Activated CD4-positive, alpha-beta T cell treated with anti-CD3 and anti-CD28 coated beads, Interleukin-2, Interleukin-4, amounts not matched to agents 100 ng/mL and 50 ng/mL, durations not matched to agents 16 hours and 8 hours (primary cell): ENCODE results near the gene NR1H4.
"Not testable (repeated sequence)": the region's sequence is repeated elsewhere in the genome, so short reads cannot be mapped to it uniquely, and the experiment has no call there.

Source experiments
- DNase-seq: peaks from one replicate; pipeline ENCODE4 v3.0.0-alpha.2; 2020; ENCODE audit warnings: low spot score

Gene NR1H4

DNA sequence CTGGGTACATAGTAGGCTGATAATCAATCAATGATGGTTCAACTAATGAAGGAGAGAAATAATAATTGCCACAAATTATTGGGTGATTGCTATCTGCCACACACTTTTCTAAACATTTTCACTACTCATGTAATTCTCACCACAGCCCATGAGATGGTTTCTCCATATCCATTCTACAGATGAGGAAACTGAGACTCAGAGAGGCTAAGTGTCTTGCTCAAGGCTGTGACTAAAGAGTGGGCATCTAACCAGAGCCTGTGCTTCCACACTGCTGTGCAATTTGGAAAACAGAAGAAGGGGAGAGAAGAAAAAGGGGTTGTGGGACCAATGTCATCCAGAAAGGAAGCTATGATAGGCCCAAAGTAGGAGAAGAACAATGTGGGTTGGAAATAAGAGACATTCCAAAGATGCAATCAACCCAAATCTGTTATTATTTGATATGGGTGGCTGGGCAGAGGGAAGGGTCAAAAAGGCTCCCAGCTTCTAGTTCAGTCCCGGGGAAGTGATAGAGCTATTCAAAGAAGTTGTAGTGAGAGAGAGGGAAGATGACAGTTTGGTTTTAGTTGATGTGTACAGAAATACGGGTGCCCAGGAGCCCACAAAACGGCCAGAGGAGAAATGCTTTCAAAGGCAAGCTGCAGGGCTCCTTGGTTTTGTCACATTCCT, 483 bp upstream of the NR1H4 start:
- no peak for DNase-seq

DNA sequence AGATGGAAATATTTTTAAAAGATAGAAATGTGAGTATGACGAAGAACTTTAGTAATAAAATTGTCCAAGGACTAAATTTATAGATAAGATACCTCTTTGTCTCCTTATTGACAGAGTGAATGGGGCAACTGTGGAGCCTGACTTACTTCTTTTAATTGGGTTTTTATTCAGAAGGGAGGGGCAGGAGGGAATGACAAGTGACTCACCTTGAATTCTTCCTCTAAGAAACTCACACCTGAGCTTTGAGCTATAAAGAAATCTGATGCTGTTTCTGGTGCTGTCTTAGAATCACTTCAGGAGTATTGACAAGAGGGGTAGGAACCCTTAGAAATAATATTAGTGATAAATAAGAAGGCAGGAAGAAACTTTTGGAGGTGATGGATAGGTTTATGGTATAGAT, 951 bp downstream of the NR1H4 start:
- DNase-seq: no peak

DNA sequence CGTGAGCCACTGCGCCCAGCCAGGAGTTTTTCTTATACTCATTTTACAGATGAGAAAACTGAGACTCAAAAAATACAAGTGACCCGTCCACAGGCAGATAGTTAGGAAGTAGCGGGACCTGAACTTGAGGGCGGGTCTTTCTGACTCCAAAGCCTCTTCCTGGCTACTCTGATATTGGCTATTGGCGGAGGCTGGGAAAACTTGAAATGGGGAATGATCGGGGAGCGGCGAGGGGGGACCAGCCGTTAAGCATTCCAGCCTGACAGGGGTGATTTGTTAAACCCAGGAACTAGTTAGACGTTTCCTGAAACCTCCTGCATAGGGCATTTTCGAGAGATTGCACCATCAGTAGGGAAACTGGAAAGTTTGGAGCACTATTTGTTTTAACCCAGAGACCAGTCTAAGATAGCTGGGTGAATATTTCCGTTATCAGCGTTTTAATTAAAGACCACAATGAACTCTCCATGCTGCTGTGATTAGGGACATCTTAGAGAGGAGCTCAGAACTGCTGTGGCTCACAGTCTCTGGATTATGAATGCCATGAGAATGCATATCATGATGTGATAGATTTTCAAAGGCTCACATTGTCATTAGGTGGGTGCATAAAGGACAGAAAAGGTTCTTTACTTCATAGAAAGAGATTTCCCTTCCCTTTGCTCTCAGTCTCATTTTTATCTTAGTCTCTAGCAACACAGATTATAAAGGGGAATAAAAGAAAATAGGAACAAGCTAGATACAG, 2.5 kb downstream of the NR1H4 start:
- no peak for DNase-seq

DNA sequence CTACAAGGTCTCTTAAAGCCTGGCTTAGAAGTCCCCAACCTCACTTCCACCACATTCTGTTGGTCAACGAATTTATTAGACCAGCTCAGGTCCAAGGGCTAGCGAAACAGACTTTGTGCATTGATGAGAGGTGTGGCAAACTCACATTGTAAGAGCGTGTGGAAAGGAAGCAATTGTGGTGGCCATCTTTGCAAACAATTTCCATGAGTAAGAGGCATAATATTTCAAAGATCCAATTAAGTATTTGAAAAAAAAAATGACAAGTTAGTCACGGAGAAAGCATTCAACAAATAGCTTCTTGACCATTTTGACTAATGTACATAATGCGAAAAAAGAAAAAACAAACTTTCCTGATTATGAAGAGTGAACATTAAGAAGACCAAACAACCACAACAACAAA, 7.4 kb downstream of the NR1H4 start:
- DNase-seq: no peak

DNA sequence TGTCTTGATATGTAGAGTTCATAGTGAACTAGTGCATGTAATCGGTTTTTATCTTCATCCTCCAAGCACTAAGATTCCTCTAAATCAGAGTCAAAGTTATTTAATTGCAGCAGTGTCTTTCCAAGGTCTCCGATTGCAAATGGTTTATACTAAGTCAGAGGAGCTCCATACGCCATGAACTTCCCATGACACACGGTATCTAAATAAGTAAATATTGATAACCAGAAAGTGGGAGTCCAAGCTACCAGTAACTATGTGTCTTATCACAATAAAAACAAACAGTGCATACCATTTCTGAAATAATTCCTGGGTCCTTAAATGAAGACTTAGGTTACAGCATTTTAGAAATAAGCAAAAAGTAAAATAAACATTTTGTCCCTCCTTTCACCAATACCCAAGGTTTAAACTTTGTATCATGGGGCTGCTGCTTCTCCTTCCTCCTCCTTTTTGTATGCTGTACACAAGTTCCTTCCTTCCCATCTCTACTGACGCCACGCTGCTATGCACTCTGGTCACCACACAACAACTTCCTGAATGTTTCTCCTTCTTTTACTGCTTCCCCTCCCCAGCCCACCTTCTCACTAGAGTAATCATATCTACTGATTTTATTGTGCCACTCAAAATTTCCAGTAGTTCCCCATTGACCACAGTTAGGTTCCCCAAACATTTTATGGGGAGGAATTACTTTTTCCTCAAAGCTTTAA, 10.7 kb downstream of the NR1H4 start:
- DNase-seq: no peak

DNA sequence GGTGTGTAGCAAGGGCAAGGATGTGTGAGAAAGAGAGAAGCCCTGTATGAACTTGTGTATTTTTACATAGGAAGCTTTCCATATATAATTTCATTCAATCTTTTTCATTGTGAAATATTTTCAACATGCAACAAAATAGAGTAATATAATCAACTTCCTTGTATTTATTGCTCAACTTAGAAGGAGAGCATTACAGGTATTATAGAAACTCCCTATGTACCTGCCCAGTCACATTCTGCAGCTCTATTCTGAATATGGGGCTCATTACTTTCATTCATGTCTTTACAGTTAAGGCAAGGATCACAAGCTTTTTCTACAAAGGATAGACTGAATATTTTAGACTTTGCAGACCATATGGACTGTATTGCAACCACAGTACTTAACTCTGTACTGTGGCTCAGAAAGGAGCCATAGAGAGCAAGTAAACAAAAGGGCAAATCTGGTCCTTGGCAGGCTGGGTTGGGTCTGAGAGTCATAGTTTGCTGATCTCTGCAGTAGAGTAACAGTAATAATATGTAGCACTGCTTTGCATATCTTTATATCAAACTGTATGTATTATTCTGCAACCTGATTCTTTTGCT, 11.3 kb downstream of the NR1H4 start:
- DNase-seq: no peak

DNA sequence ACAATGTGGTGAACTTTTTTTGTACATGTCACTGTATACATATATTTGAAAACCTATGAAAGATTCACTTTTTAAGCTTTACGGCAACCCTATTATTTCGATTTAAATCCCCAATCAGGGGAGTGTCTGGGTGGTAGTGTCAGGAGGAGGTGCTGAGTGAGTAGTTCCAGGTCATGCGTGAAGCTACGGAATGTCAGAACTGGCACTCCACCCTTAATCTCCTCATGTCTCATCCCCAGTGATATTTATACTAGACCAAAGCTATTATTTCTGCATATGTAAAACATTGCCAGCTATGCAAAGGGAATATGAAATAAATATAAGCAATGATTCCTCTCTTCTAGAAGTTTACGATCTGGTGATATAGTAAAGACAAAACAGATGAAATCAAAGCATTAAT, 12.3 kb downstream of the NR1H4 start:
- DNase-seq: no peak

DNA sequence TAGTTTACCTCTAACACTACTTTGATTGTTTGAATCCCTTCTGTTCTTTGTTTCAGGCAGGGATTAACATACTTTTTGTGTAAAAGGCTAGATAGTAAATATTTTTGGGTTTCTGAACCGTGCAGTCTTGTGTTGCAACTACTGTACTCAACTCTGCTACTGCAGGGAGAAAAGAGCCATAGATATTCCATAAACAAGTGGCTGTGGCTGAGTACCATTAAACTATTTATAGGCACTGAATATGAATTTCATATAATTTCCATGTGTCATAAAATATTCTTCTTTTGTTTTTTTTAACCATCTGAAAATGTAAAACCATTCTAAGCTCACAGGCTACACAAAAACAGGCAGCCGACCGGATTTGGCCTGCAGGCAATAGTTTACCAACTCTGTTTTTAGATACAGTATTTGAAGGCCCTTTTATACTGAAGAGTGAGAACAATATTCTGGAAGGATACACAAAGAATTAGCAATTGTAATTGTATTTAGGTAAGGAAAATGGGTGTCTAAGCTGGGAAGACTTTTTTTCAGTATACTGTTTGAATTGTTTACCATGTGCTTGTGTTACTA, 15.7 kb downstream of the NR1H4 start:
- DNase-seq: no peak

DNA sequence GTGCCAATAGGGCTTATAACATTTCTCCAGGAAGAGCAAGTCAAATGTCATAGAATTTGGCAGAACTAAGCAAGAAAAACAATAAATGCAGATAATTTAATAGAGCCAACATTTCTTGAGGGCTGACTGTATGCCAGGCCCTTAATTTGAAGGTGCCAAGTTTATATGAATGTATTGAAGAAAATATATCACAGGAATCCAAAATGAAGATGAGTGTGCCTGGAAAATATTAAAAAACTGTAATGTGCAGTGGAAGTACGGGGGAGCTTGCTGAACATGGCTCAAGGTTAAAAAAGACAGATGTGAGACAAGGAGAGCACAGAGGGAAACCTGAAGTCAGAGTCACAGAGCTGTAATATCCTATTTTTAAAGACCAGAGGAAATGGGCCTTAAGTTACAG, 16.4 kb downstream of the NR1H4 start:
- DNase-seq: no peak

DNA sequence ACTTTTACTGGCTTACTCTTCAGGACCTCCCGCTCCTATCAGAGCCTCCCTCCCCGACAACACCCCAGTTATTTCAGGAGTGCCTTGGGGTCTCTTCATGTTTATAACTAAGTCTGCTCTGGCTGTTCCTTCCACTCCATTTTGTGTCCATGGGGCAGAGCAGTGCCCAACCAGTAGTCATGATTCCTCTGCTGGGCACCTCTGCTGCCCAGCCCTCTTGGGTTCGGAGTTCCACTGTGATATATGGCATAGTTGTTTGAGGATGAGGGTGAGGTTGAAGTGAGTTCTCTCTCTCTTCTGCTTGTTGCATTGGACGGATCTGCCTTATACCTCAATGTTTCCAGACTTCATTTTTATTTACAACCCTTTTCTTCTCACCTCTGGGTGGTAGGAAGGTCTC, 17.4 kb downstream of the NR1H4 start:
- DNase-seq: no peak

DNA sequence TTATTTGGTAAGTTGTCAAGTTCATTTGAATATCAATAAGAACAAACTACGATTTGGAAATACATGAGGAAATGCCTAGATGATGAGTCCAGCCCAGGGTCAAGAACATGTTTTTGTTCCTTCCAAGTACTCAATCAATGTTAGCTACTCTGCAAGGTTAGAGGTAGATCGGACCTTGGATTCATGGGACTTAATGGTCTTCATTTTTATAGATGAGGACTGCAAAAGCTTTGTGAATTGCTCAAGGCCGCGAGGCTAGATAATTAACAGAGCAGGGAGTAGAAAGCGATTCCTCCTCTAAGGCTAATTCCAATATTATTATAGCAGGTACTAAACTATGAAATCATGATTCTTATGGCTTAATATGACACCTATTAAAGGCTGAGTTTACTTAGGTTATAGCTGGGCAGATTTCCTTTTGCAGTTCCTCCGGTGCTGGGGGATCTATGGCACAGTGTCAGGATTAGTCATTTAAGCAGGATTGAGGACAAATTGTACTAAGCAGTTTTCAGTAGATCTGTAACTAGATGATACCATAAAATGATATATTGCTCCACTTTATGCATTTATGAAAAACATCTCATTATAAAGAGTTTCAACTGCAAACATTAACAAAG, 19.8 kb downstream of the NR1H4 start:
- no peak for DNase-seq

DNA sequence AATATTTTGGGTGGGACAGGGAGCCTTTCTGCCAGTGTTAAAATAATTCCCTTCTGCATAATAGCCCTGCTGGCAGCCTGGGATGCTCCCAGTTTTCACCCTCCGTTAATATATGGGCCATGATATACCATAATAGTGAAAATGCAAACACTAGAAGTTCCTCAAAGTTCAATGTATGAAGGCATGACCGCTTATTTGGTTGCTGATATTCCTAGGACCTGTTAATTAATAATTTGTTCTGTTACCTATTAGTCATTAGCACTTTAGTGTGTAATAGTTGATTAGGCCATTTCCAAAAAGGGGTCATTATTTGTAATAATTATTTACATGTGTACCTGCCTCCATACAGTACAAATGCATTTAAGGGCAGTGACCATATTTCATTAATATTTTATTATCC, 20.4 kb downstream of the NR1H4 start:
- no peak for DNase-seq

DNA sequence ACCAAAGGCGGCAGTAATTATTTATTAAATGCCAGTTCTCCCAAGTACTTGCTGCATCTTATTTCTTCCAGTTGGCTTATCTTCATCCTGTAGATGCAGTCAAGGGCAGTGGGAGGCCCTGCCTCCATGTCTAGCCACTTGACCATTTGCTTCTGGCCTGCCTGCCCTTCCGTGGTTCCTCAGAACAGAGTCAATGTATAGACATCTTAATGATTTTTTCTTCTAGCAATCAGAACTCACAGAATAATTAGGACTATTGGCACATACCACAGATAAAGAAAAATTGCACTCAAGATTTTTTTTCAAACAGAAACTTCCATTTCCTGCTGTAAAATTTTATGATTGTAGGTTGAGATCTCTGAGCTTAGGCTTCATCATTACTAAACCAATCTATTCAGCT, 20.9 kb downstream of the NR1H4 start:
- DNase-seq: no peak

DNA sequence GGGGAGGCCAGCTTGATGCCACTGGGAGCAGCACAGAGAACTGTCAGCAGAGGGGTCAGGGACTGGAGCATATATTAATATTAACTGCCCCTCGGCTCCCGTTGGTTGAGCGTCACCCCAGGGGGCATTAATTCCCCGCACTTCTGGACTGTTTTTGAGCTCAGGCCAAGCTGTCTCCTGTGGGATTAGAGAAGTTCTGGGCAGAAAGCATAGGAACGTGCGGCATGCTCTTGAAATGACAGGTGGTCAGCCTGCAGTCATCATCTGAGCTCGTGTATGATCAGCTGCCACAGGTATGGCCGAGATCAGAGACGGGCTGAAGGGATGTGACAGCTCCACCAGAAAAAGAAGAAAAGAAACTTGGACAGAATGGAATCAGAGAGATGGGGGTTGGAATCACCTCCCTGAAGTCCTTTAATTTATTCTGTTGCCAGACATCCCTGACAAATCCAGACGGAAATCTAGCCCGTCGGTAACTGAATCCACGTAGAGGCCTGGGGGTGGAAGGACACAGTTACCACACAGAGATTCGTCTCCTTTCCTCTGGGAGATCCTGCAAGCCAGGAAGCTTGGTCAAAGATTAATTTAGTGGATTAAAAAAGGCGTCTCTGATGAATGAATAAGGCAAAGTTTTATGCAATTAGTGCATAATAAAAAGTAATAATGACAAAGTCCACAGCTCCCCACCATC, 23.6 kb downstream of the NR1H4 start:
- DNase-seq: no peak

DNA sequence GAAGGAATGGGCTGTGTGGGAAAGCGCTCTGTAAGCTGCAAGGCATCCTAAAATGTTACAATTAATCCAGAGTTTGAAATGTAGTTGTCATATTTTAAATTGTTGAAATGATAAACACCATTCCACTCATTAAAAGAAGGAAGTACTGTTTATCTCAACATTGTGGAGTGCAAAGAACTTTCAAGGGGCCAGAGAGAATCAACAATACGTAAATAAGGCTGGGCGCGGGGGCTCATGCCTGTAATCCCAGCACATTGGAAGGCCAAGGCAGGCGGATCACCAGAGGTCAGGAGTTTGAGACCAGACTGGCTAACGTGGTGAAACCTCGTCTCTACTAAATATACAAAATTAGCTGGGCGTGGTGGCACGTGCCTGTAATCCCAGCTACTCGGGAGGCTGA, 24.5 kb downstream of the NR1H4 start:
- DNase-seq: no peak

DNA sequence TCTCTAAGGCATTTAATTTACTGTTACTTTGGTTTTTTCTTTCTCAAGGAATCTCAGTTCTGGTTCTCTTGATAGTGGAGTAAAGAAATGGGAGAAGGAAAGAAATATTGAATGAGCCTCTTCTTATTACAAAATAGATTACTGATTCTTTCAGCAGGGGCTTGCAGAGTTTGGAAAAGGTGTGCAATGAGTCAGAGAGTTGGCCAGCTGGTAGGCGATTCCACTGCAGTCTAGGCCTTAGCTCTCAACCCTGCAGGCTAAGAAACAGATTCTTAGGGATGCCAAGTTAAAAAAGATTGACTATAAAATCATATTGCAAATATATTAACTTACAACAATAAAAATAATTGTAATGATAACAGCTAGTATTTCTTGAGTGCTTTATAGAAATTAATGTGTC, 25.8 kb downstream of the NR1H4 start:
- no peak for DNase-seq

DNA sequence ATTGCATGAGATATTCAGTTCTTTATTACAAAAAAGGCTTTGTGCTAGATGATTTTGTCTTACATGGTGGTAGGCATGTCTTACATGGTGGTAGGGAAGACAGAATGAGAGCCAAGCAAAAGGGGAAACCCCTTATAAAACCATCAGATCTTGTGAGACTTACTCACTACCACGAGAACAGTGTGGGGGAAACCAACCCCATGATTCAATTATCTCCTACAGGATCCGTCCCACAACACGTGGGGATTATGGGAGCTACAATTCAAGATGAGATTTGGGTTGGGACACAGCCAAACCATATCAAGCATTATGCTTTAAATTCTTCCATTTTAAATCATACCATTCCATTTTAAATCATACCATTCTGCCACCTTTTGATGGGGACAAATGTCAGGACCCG, 29.1 kb downstream of the NR1H4 start:
- DNase-seq: not testable (repeated sequence)

DNA sequence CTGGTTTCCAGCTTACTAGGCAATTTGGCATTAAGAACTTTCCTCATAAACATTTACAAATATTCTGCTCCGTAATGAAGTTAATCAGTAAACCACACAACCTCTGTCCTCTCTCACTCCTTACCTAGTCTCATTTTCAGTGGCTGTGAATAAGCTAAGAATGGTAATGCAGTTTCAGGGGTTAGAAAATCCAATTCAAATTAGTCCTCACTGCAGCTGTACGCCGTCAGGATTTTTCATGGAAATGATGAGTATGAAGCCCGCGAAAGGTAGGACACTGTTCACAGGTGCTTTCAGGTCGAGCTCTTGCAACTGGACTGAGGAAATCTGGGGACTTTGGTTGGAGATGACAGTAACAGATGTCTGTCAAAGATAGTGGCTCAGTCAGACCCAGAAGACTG, 29.6 kb downstream of the NR1H4 start:
- DNase-seq: no peak

DNA sequence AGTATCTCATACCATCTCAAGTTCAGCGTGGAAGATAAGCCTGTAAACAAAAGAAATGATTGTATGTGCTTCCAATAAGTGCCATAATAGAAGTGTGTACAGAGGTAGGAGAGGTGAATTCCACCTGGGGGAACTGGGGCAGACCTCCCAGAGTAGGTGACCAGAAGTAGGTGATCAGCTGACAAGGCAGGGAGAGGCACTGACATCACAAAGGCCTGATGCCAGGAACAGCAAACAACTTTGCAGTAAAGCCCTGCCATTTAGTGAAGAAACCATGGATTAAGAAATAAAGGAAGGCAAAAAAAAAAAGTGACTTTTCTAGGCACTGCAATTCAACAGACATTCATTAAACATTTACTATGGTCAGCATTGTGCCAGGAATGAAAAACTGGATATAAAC, 31.1 kb downstream of the NR1H4 start:
- no peak for DNase-seq

DNA sequence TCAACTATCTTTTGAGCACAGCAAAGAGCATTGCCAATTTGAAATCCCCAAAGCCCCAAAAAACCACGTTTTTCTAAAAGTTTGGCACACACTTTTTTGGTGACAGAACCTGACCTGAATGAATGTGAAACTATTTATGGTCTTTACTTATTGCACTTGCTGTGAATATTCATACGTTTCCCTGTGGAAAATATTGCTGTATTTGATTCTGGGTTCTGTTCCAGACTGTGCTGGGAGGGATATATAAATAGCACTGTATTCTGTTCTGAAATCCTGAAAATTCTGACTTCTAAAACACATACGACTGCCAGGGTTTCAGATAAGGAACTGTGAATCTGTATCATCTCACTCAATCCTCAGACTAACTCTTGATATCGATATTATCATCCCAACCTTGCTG, 35.1 kb downstream of the NR1H4 start:
- no peak for DNase-seq

DNA sequence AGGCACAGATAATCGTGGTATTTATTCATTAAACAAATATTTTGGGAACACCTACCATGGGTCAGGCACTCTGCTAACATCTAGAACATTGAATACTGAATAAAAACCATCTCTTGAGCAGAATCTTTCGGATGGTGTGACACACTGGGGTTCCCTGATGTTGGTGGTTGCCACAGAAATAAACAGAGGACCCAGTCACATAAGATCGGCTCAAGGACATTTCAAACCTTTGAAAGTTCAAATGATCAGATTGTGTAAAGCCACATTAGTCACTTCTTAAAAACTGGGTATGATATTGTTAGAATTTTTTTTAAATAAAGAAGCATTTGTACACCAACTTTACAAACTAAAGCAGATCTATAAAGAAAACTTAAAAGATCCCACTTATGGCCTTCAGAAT, 39.0 kb downstream of the NR1H4 start:
- DNase-seq: no peak

DNA sequence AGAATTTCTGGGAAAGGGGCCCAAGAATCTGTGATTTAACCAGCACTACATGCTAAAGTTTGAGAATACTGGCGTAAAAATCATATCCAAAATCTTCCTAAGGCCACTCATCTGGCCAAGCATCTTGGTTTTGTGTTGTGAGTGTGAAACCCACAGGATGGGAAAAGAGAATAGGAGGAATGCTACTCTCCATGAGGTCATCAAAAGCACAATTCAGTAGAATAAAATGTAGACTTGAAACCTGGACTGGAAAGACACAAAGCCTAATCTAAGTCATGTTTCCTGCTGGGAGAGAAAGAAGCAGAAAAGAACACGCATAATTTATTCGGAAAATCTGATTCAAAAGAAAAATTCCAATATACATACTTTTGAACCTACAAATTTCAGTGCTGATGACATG, 42.3 kb downstream of the NR1H4 start:
- no peak for DNase-seq
